ENCODE data around the gene ANKH. TPM values are rescaled to one million over a fixed set of nuclear protein-coding genes. Genes with fewer than 3 reads are reported as not detected.
"Not testable (repeated sequence)": the region's sequence is repeated elsewhere in the genome, so short reads cannot be mapped to it uniquely, and the experiment has no call there.

Gene ANKH
- polyA plus RNA-seq, 3 donors, result 2.4 to 6.3 (median 3.1) TPM

DNA sequence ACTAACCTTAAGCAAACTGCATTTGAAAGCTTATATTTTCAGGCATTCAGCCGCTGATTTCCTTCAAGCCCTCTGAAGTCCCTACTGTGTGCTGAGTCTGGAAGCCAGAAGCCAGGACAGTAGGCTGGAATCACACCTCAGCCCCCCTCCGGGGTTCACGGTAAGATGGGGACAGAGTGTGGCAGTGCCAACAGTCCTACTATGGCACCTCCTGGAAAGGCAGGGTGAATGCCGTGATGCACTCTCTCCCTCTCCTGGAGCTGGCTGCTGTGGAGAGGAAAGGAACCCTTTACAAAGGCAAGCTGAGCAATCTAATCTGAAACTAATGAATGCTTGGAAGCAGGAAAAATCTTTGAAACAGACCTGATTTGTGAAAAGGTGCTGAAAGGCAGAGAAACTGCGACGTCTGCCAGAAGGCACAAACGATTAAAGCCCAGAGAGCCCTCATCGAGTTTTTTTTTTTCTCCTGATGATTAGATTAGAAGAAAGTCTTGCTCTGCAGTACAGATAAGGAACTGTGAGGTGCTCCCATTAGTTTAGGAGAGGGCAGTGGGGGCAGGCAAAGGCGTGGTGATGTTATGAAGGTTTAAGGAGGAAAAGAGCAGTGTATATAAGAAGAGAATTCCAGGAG is 21.0 kb downstream of the ANKH start:
- WGBS (ENCODE audit: insufficient coverage), result 88% methylated on average over 8 of the region's 9 CpGs
- no peak overlapping the region for H3K27ac ChIP-seq (ENCODE audit: low read depth in 1 of 2, low read length in 2 of 2)
- no peaks in the 10 kb centered on the region for H3K27me3 ChIP-seq (ENCODE audit: control insufficient read depth in 2 of 2, insufficient read depth in 2 of 2, low read length in 2 of 2)
- no peak overlapping the region for H3K4me2 ChIP-seq (replicated peaks; ENCODE audit: extremely low read depth, low read length, poor library complexity, severe bottlenecking)
- peaks cover 23% of the 10 kb centered on the region for H3K4me1 Mint-ChIP-seq
- H4K20me1 ChIP-seq (ENCODE audit: insufficient read depth, low read length), result no peaks in the 10 kb centered on the region
- peak overlapping the region in 2 of 7 donors; percentile 43 to 79 for H3K27ac Mint-ChIP-seq
- no peaks in the 10 kb centered on the region for H3K79me2 ChIP-seq (ENCODE audit: insufficient read depth, low read length)
- H3K27me3 Mint-ChIP-seq (ENCODE audit: low read depth in 3 of 3), result peaks cover 0 to 1% (median 0%) of the 10 kb centered on the region in 3 donors
- H3K36me3 ChIP-seq (replicated peaks in 1 of 2; ENCODE audit: control insufficient read depth in 1 of 2, insufficient read depth in 2 of 2, low read length in 2 of 2), result no peaks in the 10 kb centered on the region
- intact Hi-C loops (cut with micrococcal nuclease), result no loop called here
- no peak overlapping the region for H3K4me3 Mint-ChIP-seq
- no peaks in the 10 kb centered on the region for H3K9me3 ChIP-seq (replicated peaks in 1 of 2; ENCODE audit: control insufficient read depth in 1 of 2, insufficient read depth in 1 of 2, low read length in 2 of 2)
- no peak for DNase-seq
- H3K4me3 ChIP-seq (replicated peaks in 1 of 3; ENCODE audit: low read depth in 2 of 3, low read length in 3 of 3), result no peak overlapping the region
- TF ChIP-seq, protein P1, sequence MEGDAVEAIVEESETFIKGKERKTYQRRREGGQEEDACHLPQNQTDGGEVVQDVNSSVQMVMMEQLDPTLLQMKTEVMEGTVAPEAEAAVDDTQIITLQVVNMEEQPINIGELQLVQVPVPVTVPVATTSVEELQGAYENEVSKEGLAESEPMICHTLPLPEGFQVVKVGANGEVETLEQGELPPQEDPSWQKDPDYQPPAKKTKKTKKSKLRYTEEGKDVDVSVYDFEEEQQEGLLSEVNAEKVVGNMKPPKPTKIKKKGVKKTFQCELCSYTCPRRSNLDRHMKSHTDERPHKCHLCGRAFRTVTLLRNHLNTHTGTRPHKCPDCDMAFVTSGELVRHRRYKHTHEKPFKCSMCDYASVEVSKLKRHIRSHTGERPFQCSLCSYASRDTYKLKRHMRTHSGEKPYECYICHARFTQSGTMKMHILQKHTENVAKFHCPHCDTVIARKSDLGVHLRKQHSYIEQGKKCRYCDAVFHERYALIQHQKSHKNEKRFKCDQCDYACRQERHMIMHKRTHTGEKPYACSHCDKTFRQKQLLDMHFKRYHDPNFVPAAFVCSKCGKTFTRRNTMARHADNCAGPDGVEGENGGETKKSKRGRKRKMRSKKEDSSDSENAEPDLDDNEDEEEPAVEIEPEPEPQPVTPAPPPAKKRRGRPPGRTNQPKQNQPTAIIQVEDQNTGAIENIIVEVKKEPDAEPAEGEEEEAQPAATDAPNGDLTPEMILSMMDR (IDR thresholded peaks at IDR 0.05), result no peak
- no peaks in the 10 kb centered on the region for H3K9me3 Mint-ChIP-seq
- H2AFZ ChIP-seq (ENCODE audit: insufficient read depth, low read depth, low read length, poor library complexity, severe bottlenecking), result no peak overlapping the region
- H3K9ac ChIP-seq (ENCODE audit: insufficient read depth, low read length, poor library complexity, severe bottlenecking), result no peak overlapping the region
- peaks cover 10 to 20% of the 10 kb centered on the region in 2 donors for H3K4me1 ChIP-seq (ENCODE audit: control insufficient read depth in 1 of 2, insufficient read depth in 2 of 2, low read length in 2 of 2)
- peaks cover 1 to 7% of the 10 kb centered on the region in 2 donors for H3K36me3 Mint-ChIP-seq

DNA sequence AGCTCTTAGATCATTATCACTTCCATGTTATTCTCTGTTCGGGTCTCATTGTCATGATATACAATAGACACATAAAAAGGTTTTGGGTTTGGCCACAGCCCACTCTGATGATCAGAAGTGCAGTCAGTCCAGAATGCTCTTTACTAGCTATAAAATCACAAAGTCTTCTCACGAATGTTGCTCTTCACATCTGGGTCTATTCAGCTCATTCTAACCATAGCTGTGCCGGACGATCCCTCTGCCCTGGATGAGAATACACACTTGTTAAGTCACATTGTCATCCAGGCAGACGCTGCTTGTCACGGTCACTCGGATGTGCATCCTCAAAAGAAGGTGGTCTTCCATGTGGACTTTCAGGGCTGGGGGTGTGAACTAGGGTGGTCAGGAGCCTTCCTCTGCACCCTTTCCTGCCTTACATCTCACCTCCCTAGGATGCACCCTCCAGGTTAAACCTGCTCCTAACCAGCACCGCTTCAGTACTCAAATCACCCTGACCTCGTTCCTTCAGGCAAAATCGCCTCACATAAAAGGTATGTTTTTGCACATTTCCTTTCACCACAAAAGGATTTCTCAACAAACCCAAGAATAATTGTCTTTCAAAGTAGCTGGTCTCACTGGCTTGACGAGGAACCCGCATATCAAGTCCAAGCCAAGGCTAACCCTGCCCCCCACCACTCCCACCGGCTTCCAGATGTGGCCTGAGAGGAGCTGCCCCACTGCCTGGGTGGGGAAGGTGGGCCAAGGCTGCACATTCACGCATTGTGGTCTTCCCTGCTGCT is 21.9 kb downstream of the ANKH start:
- H3K27ac Mint-ChIP-seq, result no peak overlapping the region
- H3K9me3 Mint-ChIP-seq, result no peaks in the 10 kb centered on the region
- intact Hi-C loops (cut with micrococcal nuclease), result no loop called here
- Histone ChIP-seq H3K9me3 (replicated peaks in 1 of 2; ENCODE audit: control insufficient read depth in 1 of 2, insufficient read depth in 1 of 2, low read length in 2 of 2) (no peaks in the 10 kb centered on the region), H3K4me3 (replicated peaks in 1 of 3; ENCODE audit: low read depth in 2 of 3, low read length in 3 of 3) (no peak overlapping the region), H3K9ac (ENCODE audit: insufficient read depth, low read length, poor library complexity, severe bottlenecking) (no peak overlapping the region), H3K27ac (ENCODE audit: low read depth in 1 of 2, low read length in 2 of 2) (no peak overlapping the region), H4K20me1 (ENCODE audit: insufficient read depth, low read length) (no peaks in the 10 kb centered on the region), H2AFZ (ENCODE audit: insufficient read depth, low read depth, low read length, poor library complexity, severe bottlenecking) (no peak overlapping the region), H3K4me2 (replicated peaks; ENCODE audit: extremely low read depth, low read length, poor library complexity, severe bottlenecking) (no peak overlapping the region), H3K79me2 (ENCODE audit: insufficient read depth, low read length) (no peaks in the 10 kb centered on the region), H3K36me3 (replicated peaks in 1 of 2; ENCODE audit: control insufficient read depth in 1 of 2, insufficient read depth in 2 of 2, low read length in 2 of 2) (no peaks in the 10 kb centered on the region), H3K4me1 (ENCODE audit: control insufficient read depth in 1 of 2, insufficient read depth in 2 of 2, low read length in 2 of 2) (peaks cover 3 to 11% of the 10 kb centered on the region in 2 donors), H3K27me3 (ENCODE audit: control insufficient read depth in 2 of 2, insufficient read depth in 2 of 2, low read length in 2 of 2) (no peaks in the 10 kb centered on the region)
- H3K36me3 Mint-ChIP-seq, result peaks cover 1 to 9% of the 10 kb centered on the region in 2 donors
- 88% methylated on average over 8 of the region's 14 CpGs for WGBS (ENCODE audit: insufficient coverage)
- no peak overlapping the region for H3K4me3 Mint-ChIP-seq
- no peak for DNase-seq
- peaks cover 15% of the 10 kb centered on the region for H3K4me1 Mint-ChIP-seq
- TF ChIP-seq, protein P1 (IDR thresholded peaks at IDR 0.05), result no peak
- H3K27me3 Mint-ChIP-seq (ENCODE audit: low read depth in 3 of 3), result no peaks in the 10 kb centered on the region

DNA sequence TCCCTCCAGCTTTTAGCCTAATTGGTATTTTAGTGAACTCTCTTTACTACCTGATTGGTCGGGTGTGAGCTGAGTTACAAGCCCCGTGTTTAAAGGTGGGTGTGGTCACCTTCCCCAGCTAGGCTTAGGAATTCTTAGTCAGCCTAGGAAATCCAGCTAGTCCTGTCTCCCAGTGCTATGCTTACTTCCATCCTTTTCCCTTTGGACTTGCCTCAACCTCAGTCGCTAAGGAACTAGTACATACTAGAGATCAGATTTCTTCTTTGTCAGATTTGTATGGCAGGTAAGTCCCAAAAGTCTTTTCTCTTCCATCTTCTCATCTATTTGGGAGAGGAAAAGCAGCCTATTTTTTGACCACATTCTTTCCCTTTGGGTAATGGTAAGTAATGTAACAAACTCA is 22.6 kb downstream of the ANKH start:
- intact Hi-C loops (cut with micrococcal nuclease); H3K27ac Mint-ChIP-seq; DNase-seq; H3K36me3 ChIP-seq (replicated peaks in 1 of 2; ENCODE audit: control insufficient read depth in 1 of 2, insufficient read depth in 2 of 2, low read length in 2 of 2); H3K4me2 ChIP-seq (replicated peaks; ENCODE audit: extremely low read depth, low read length, poor library complexity, severe bottlenecking); H3K9me3 Mint-ChIP-seq; H3K9ac ChIP-seq (ENCODE audit: insufficient read depth, low read length, poor library complexity, severe bottlenecking); H3K79me2 ChIP-seq (ENCODE audit: insufficient read depth, low read length); H4K20me1 ChIP-seq (ENCODE audit: insufficient read depth, low read length); H2AFZ ChIP-seq (ENCODE audit: insufficient read depth, low read depth, low read length, poor library complexity, severe bottlenecking); H3K4me3 Mint-ChIP-seq; H3K27me3 Mint-ChIP-seq (ENCODE audit: low read depth in 3 of 3); H3K4me1 ChIP-seq (ENCODE audit: control insufficient read depth in 1 of 2, insufficient read depth in 2 of 2, low read length in 2 of 2); H3K9me3 ChIP-seq (replicated peaks in 1 of 2; ENCODE audit: control insufficient read depth in 1 of 2, insufficient read depth in 1 of 2, low read length in 2 of 2); H3K36me3 Mint-ChIP-seq; H3K27ac ChIP-seq (ENCODE audit: low read depth in 1 of 2, low read length in 2 of 2); H3K4me3 ChIP-seq (replicated peaks in 1 of 3; ENCODE audit: low read depth in 2 of 3, low read length in 3 of 3); H3K27me3 ChIP-seq (ENCODE audit: control insufficient read depth in 2 of 2, insufficient read depth in 2 of 2, low read length in 2 of 2): not testable (repeated sequence)
- H3K4me1 Mint-ChIP-seq, result peaks cover 14% of the 10 kb centered on the region
- WGBS (ENCODE audit: insufficient coverage), result no CpG with 5 or more reads among the region's 3 CpGs
